RWPE2 (cell line): ENCODE data around the gene BCL6.

ENCODE experiments used
- ATAC-seq: fragments of 200-7000 bp; cut with Tn5 transposase; 3 replicates; pipeline ENCODE4 v1.9.1; 2021; ENCODE audit warnings: low read depth
- DNase-seq: peaks from one replicate; pipeline ENCODE4 v3.0.0-alpha.2; 2020; ENCODE audit warnings: low spot score
- H3K27ac ChIP-seq: fragments of 450-650 bp; 2 replicates; pipeline ENCODE4 v1.5.1; 2017; ENCODE audit warnings: mild to moderate bottlenecking; ENCODE audit not compliant: poor library complexity, severe bottlenecking
- H3K27me3 ChIP-seq: fragments of 250-450 bp; sonication (Bioruptor Pico); 2 replicates; pipeline ENCODE4 v1.5.1; 2021; ENCODE audit warnings: mild to moderate bottlenecking, moderate library complexity; ENCODE audit not compliant: insufficient read depth, poor library complexity, severe bottlenecking
- H3K36me3 ChIP-seq: fragments of 250-450 bp; sonication (Bioruptor Pico); 2 replicates; pipeline ENCODE4 v1.5.1; 2020; ENCODE audit warnings: low read depth, mild to moderate bottlenecking, moderate library complexity
- H3K4me1 ChIP-seq: fragments of 250-450 bp; sonication (Bioruptor Pico); 2 replicates; pipeline ENCODE4 v1.5.1; 2021; ENCODE audit warnings: mild to moderate bottlenecking, moderate library complexity; ENCODE audit not compliant: insufficient read depth, poor library complexity, severe bottlenecking
- H3K4me3 ChIP-seq: fragments of 250-450 bp; sonication (Bioruptor Pico); 2 replicates; pipeline ENCODE4 v1.5.1; 2021; ENCODE audit warnings: mild to moderate bottlenecking, moderate library complexity; ENCODE audit not compliant: severe bottlenecking
- H3K9me3 ChIP-seq: fragments of 250-450 bp; sonication (Bioruptor Pico); 2 replicates; pipeline ENCODE4 v1.5.1; 2021; ENCODE audit warnings: mild to moderate bottlenecking, moderate library complexity; ENCODE audit not compliant: severe bottlenecking
- TF ChIP-seq, protein P1 (sequence below): fragments of 450-650 bp; IDR thresholded peaks from one replicate; pipeline ENCODE4 v1.5.1; 2017; ENCODE audit warnings: mild to moderate bottlenecking, moderate library complexity; ENCODE audit not compliant: poor library complexity, severe bottlenecking

The BCL6 gene

DNA sequence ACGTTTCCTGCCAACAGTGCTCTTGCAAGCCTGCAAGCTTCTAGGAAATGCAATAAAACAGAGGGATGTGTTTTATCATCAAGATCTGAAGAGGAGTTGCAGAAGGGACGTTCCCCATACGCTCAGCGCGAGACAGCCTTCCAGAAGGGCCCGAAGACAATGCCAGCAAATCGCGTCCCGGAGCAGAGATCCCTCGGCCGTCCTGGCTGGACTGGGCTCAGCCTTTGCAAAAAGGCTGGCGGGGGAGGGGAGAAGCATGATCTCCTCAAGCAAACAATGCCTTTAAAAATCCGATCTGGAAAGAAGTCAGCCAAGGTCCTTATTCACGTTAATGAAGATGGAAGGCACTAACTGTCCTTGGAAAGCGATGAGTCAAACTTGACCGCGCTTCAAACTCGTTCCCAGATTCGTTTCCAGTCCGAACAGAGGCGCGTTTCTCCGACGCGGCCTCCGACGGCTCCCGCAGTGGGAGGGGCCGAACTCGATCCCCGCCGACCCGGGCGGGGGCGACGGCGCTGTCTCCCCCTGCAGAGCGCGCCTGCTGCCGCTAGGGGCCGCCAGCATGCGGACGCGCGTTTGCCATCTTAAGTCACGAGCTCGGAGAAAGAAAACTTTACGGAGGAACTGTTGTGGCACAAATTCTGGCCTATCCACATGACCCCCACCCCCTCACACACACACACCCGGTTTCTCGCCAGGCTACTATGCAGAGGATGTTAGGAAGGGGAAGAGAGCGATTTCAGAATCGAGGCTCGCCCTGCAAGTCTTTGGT, 5.5 kb downstream of the BCL6 start:
- DNase-seq (peak; percentile 62), ATAC-seq (peak; percentile 25)
- Histone ChIP-seq H3K4me1 (peaks cover 29% of the 10 kb centered on the region), H3K4me3 (peak overlapping the region; percentile 41), H3K9me3 (no peaks in the 10 kb centered on the region), H3K27ac (peak overlapping the region; percentile 74), H3K27me3 (no peaks in the 10 kb centered on the region), H3K36me3 (no peaks in the 10 kb centered on the region)
- TF ChIP-seq, protein P1, sequence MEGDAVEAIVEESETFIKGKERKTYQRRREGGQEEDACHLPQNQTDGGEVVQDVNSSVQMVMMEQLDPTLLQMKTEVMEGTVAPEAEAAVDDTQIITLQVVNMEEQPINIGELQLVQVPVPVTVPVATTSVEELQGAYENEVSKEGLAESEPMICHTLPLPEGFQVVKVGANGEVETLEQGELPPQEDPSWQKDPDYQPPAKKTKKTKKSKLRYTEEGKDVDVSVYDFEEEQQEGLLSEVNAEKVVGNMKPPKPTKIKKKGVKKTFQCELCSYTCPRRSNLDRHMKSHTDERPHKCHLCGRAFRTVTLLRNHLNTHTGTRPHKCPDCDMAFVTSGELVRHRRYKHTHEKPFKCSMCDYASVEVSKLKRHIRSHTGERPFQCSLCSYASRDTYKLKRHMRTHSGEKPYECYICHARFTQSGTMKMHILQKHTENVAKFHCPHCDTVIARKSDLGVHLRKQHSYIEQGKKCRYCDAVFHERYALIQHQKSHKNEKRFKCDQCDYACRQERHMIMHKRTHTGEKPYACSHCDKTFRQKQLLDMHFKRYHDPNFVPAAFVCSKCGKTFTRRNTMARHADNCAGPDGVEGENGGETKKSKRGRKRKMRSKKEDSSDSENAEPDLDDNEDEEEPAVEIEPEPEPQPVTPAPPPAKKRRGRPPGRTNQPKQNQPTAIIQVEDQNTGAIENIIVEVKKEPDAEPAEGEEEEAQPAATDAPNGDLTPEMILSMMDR: peak; percentile 71

DNA sequence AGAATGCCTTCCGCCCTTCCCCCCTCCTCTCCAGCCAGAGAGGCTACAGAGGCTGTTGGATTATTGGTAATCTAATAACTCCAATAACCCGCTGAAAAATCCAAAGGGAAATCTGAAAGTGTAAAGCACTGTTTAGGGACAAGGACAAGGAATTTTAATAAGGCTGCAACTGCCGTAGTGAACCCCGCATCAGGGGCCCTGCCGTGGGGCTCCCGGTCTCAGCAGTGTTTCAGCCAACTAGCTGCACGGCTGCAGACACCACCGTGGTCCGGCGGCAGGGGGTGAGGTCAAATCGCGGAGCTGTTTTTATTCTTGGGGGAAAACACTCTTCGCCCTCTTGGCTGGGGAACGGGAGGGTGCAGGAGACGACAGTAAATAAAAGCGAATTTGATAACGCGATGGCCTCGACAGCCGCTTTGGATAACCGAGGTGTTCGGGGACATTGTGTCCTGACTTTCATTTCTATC, 6.1 kb downstream of the BCL6 start:
- Histone ChIP-seq H3K9me3 (no peaks in the 10 kb centered on the region), H3K36me3 (peaks cover 5% of the 10 kb centered on the region; the same call in 1 of the 2 replicates), H3K27ac (peak overlapping the region; percentile 74), H3K4me3 (peak overlapping the region; percentile 41), H3K4me1 (peaks cover 29% of the 10 kb centered on the region), H3K27me3 (no peaks in the 10 kb centered on the region)
- 0 out of 3 replicates have a peak, but pooled peaks have one; percentile 1 for ATAC-seq
- no peak for DNase-seq
- TF ChIP-seq, protein P1: peak; percentile 27

DNA sequence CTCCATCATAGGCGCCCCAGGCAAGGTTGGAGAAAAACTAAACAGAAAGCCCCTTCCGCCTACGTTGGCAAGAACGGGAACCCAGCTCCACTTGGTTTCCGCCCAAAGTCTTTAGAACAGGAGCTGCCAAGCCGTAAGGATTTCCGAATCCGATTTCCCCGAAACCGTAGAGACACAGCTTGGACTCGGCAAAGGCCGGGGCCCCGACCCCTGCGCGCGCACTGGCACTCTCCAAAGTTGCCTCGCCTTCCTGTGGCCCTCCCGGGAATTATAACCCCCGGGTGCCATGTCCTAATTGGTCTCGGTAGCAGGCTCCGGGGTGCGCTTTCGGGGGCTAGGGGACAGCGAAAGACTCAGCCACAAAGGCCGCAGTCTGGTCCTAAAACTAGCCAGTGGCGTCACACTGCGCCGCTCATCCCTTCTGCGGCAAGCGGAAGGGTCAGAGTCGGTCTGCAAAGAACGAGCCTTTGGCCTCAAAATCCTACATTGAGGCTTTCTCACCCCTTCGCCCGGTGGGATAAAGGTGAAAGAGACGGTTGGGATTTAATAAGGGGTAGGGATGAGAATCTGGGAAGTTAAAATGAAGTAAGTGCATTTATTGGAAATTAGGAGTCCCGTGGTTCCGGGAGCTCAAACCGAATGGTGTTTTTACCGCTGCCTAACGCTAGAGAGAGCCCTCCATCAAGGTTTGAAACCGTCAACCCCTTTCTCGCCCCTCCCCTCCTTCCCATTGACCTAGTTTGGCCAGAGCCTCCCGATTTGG, 6.8 kb downstream of the BCL6 start:
- Histone ChIP-seq H3K36me3 (peaks cover 11% of the 10 kb centered on the region), H3K9me3 (no peaks in the 10 kb centered on the region), H3K4me1 (peaks cover 29% of the 10 kb centered on the region), H3K27ac (peak overlapping the region; percentile 74), H3K27me3 (no peaks in the 10 kb centered on the region), H3K4me3 (peak overlapping the region; percentile 41)
- DNase-seq: peak; percentile 89
- TF ChIP-seq, protein P1: peak; percentile 87
- peak; percentile 49 for ATAC-seq

DNA sequence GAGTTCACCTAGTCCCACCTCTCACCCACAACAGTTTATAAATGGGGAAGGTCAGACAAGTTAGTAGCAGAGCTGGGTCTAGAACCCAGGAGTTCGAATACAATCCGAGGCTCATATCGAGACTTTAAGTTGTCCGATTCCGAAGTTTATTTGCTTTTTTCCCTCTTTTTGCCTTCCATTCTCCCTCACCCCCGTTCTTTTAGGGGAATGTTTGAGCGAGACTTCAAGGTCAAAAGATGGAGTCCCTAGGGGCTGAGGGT, 7.3 kb downstream of the BCL6 start:
- DNase-seq: no peak
- Histone ChIP-seq H3K4me3 (peak overlapping the region; percentile 41), H3K27ac (peak overlapping the region; percentile 74), H3K4me1 (peaks cover 29% of the 10 kb centered on the region), H3K36me3 (peaks cover 16% of the 10 kb centered on the region), H3K9me3 (no peaks in the 10 kb centered on the region), H3K27me3 (no peaks in the 10 kb centered on the region)
- TF ChIP-seq, protein P1: no peak
- no peak for ATAC-seq
